Lower lobe of right lung (tissue), 2 donors: Measurements from ENCODE around the gene CLRN3. TPM values are rescaled to one million over a fixed set of nuclear protein-coding genes. Genes with fewer than 3 reads are reported as not detected.

ENCODE experiments used
- ATAC-seq, 2 donors: fragments of 200-7000 bp; cut with Tn5 transposase; one replicate each; pipeline ENCODE4 v1.9.1; 2020 to 2022; ENCODE audit warnings: mild to moderate bottlenecking in 2 of 2, moderate library complexity in 2 of 2
- DNase-seq: peaks from one replicate; pipeline ENCODE4 v3.0.0-alpha.2; 2020
- H3K27ac ChIP-seq: fragments of 200-600 bp; one replicate; pipeline ENCODE4 v1.8.0; 2022
- H3K27me3 ChIP-seq: fragments of 200-600 bp; one replicate; pipeline ENCODE4 v1.8.0; 2022; ENCODE audit warnings: low read depth
- H3K36me3 ChIP-seq: fragments of 200-600 bp; one replicate; pipeline ENCODE4 v1.8.0; 2022; ENCODE audit warnings: mild to moderate bottlenecking
- H3K4me1 ChIP-seq: fragments of 200-600 bp; one replicate; pipeline ENCODE4 v1.8.0; 2022
- H3K4me3 ChIP-seq: fragments of 200-600 bp; one replicate; pipeline ENCODE4 v1.8.0; 2022; ENCODE audit warnings: mild to moderate bottlenecking
- H3K9me3 ChIP-seq: fragments of 200-600 bp; one replicate; pipeline ENCODE4 v1.8.0; 2022
- intact Hi-C: fragments of 100-400 bp; cut with DNase I; formaldehyde crosslinking; loops from one replicate; pipeline ENCODE4 v1.11.0; 2022
- total RNA-seq: library from RNA; stranded (reverse); fragmentation: NEBNext Ultra II Directional; extraction: Animal tissue kit (Norgen Biotek cat#: 25700); gene quantifications from one replicate; pipeline ENCODE4 v1.2.1, GENCODE V29; 2021
- TF ChIP-seq, protein P1 (sequence below): fragments of 200-600 bp; IDR thresholded peaks from one replicate; pipeline ENCODE4 v1.8.0; 2022; ENCODE audit warnings: antibody characterized with exemption, mild to moderate bottlenecking
- donor health status: DM: no; HTN: yes; CAD: no; lungs with severe emphysema.

Gene CLRN3
- total RNA-seq, 1 donor from 2014 or later: not detected

DNA sequence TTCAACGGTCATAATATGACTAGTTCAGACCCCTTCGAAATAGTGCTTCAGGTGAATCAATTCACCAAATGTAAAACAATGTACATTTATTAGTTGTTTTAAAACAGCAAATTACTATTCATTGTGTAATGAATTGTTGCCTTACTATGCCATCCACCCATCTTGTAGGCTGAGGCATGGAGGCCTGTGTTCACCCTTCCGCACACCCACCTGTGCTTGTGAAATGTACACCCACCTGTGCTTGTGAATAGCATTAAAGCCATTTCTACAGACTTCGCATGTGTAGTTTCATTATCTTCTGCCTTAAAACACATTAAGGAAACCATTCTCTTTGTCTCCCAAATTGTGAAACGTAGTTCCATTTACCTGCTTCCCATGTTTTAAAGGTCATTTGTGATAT is 16.8 kb downstream of the CLRN3 start:
- ATAC-seq (no peak), DNase-seq (no peak)
- intact Hi-C loops: no loop called here
- H3K27ac ChIP-seq: no peak overlapping the region
- H3K9me3 ChIP-seq: no peaks in the 10 kb centered on the region
- no peak overlapping the region for H3K4me3 ChIP-seq
- H3K36me3 ChIP-seq: no peaks in the 10 kb centered on the region
- H3K4me1 ChIP-seq: peaks cover 6% of the 10 kb centered on the region
- H3K27me3 ChIP-seq: no peaks in the 10 kb centered on the region
- TF ChIP-seq, protein P1, sequence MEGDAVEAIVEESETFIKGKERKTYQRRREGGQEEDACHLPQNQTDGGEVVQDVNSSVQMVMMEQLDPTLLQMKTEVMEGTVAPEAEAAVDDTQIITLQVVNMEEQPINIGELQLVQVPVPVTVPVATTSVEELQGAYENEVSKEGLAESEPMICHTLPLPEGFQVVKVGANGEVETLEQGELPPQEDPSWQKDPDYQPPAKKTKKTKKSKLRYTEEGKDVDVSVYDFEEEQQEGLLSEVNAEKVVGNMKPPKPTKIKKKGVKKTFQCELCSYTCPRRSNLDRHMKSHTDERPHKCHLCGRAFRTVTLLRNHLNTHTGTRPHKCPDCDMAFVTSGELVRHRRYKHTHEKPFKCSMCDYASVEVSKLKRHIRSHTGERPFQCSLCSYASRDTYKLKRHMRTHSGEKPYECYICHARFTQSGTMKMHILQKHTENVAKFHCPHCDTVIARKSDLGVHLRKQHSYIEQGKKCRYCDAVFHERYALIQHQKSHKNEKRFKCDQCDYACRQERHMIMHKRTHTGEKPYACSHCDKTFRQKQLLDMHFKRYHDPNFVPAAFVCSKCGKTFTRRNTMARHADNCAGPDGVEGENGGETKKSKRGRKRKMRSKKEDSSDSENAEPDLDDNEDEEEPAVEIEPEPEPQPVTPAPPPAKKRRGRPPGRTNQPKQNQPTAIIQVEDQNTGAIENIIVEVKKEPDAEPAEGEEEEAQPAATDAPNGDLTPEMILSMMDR: no peak

DNA sequence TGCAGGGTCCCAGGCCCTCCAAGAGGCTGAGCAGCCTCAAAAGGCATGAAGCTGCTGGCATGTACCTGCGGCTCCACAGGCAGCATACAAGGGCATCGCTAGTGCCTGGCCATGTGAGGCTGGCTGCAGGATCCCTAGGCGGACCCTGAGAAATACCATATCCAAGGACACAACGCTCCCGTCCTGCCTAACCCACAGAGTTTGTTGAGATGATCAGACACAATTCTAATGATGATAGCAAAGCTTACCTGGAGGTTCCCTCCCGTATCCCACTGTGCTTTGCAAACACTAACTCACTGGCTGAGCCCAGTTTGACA is 17.3 kb downstream of the CLRN3 start:
- no peak overlapping the region for H3K27ac ChIP-seq
- no peak for DNase-seq
- no peaks in the 10 kb centered on the region for H3K27me3 ChIP-seq
- intact Hi-C loops: no loop called here
- H3K4me3 ChIP-seq: no peak overlapping the region
- H3K36me3 ChIP-seq: no peaks in the 10 kb centered on the region
- no peaks in the 10 kb centered on the region for H3K9me3 ChIP-seq
- TF ChIP-seq, protein P1: no peak
- no peak for ATAC-seq
- H3K4me1 ChIP-seq: peaks cover 1% of the 10 kb centered on the region

DNA sequence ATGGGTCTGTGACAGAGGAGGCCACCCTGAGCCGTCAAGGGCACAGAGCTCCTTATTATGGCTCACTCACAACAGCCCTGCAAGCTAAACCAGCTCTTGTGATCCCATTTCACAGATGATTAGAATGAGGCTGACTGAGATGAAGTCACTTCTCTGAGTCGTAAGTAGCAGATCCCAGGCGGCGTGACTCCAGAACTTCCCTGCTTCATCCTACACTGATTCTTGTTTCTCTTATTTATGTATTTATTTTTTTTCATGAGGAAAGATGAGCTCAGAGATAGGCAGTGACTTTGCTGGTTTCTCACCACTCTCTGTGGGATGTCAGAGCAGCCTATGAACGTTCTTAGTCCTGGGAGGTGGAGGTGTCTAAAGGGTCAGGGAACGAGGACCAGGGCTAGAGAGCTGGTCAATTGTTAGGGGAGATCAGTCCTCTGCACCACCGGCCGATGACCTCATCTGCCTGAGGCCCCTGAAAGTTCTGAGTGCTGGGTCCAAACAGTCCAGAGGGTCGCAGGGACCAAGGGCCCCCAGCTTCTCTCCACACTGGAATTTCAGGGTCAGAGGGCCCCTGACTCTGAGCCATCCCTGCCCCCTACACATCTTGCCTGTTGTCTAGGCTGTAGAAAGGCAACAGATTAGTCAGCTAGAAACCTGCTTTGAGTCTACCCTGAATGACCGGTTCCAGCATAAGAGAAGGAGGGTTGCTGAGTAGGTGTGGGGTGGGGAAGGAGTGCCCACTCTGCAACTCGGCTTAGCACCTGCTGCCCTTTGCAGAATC is 17.9 kb downstream of the CLRN3 start:
- H3K4me1 ChIP-seq: no peaks in the 10 kb centered on the region
- DNase-seq (no peak), ATAC-seq (no peak)
- intact Hi-C loops: no loop called here
- no peaks in the 10 kb centered on the region for H3K36me3 ChIP-seq
- H3K27ac ChIP-seq: no peak overlapping the region
- TF ChIP-seq, protein P1: no peak
- no peaks in the 10 kb centered on the region for H3K9me3 ChIP-seq
- H3K4me3 ChIP-seq: no peak overlapping the region
- H3K27me3 ChIP-seq: no peaks in the 10 kb centered on the region

DNA sequence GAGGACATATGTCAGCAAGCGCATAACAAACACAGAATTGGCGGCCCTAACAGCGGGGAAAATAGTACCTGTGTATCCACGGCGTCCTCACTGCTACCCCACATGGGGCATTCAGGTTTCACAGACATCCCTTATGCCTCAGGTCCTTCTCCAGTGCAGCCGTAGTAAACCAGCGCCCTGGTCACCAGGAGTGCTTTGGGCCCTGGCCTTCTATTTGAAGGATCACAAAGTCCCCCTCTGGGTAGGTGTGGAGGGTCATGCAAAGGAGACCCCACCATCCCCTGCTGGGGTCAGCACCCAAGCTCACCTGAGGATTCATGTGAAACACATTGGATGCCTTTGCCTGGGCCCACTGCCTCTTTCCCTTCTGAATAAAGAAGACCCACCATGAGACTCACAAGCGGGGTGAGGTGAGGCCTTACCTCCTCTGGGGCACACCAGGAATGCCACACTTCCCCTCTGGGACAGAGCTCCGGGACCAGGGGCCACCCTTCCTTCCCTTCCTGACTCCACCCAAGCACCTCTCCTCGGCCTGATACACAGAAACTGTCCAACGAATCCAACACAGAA is 18.8 kb downstream of the CLRN3 start:
- DNase-seq (no peak), ATAC-seq (no peak)
- Histone ChIP-seq H3K4me3 (no peak overlapping the region), H3K36me3 (no peaks in the 10 kb centered on the region), H3K9me3 (no peaks in the 10 kb centered on the region), H3K27me3 (no peaks in the 10 kb centered on the region), H3K4me1 (no peaks in the 10 kb centered on the region), H3K27ac (no peak overlapping the region)
- intact Hi-C loops: no loop called here
- TF ChIP-seq, protein P1: no peak

DNA sequence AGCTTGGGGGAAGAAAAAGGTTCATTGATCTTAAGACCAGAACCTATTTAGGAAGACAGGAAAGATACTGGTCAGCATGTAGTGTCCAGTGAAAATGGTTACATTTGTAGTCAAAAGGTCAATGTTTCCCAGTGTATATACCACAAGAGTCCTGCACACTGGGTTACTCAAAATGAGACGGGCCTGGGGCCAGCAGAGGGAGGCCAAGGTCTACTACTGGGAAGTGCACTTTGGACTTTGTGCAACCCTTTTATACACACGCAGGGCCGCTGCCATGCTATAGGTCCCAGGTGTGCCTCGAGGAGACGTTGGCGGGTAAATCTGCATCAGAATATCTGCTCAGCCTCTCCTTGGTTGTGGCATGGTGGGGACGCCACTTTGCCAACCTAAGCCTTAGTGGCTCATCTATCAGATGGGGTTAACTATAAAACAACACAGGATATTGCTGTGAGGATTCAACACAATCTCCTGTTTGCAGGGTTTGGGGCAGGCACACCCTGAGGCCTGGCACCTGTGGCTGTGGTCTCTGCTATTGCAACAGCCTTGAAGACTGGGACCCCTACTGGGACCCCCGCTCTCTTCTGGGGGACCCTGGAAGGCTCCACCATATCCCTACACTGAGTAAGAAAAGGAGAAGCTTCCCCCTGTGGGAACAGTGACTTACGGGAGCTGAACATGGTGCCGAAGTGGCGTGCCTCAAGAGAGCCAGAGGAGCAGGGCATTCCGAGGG is 19.7 kb downstream of the CLRN3 start:
- Histone ChIP-seq H3K4me1 (no peaks in the 10 kb centered on the region), H3K36me3 (no peaks in the 10 kb centered on the region), H3K9me3 (no peaks in the 10 kb centered on the region), H3K4me3 (no peak overlapping the region), H3K27ac (no peak overlapping the region), H3K27me3 (no peaks in the 10 kb centered on the region)
- TF ChIP-seq, protein P1: no peak
- ATAC-seq: peak in 1 of 2 donors; percentile 45
- intact Hi-C loops: no loop called here
- DNase-seq: no peak
